ENCODE measurements around the gene CANT1.

DNA sequence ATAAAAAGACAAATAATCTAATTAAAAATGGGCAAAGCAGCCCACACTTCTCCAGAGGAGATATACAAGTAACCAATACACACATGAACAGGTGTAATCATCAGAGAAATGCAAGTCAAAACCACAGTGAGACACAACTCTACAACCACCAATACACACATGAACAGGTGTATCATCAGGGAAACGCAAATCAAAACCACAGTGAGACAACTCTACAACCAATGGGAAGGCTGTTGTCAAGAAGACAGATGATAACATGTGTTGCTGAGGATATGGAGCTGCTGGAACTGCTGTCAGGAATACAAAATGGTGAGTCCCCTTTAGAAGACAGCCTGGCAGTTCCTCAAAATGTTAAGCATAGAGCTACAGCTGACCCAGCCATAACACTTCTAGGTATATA is 42.6 kb upstream of the CANT1 start:
- TF ChIP-seq, protein P1, sequence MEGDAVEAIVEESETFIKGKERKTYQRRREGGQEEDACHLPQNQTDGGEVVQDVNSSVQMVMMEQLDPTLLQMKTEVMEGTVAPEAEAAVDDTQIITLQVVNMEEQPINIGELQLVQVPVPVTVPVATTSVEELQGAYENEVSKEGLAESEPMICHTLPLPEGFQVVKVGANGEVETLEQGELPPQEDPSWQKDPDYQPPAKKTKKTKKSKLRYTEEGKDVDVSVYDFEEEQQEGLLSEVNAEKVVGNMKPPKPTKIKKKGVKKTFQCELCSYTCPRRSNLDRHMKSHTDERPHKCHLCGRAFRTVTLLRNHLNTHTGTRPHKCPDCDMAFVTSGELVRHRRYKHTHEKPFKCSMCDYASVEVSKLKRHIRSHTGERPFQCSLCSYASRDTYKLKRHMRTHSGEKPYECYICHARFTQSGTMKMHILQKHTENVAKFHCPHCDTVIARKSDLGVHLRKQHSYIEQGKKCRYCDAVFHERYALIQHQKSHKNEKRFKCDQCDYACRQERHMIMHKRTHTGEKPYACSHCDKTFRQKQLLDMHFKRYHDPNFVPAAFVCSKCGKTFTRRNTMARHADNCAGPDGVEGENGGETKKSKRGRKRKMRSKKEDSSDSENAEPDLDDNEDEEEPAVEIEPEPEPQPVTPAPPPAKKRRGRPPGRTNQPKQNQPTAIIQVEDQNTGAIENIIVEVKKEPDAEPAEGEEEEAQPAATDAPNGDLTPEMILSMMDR (IDR thresholded peaks at IDR 0.05 in 4 of 5, conservative IDR thresholded peaks at IDR 0.05 in 1 of 5): no peak
- TF ChIP-seq POLR2A (IDR thresholded peaks at IDR 0.05): no peak
